DOHH2 (cell line): ENCODE data around the gene KDM3A.

Source experiments
- H3F3A ChIP-seq: fragments of 200-600 bp; sonication (generic), shearing (Covaris generic); 2 replicates; pipeline ENCODE4 v1.6.0; 2016; ENCODE audit warnings: antibody characterized with exemption, mild to moderate bottlenecking; ENCODE audit not compliant: control insufficient read depth, insufficient read depth
- H3K27ac ChIP-seq: fragments of 200-600 bp; sonication (generic); 2 replicates; pipeline ENCODE4 v1.5.1; 2014; ENCODE audit warnings: low read depth, mild to moderate bottlenecking, low read length, moderate library complexity
- H3K27me3 ChIP-seq: fragments of 200-600 bp; sonication (generic); 2 replicates; pipeline ENCODE4 v1.6.1; 2014; ENCODE audit warnings: mild to moderate bottlenecking, low read length, mixed read lengths; ENCODE audit not compliant: control insufficient read depth
- H3K36me3 ChIP-seq: fragments of 200-600 bp; sonication (generic); 2 replicates; pipeline ENCODE4 v1.6.1; 2014; ENCODE audit warnings: mild to moderate bottlenecking, low read length, moderate library complexity, mixed read lengths; ENCODE audit not compliant: control insufficient read depth
- H3K4me1 ChIP-seq: fragments of 200-600 bp; sonication (generic); 2 replicates; pipeline ENCODE4 v1.6.1; 2014; ENCODE audit warnings: mild to moderate bottlenecking, low read length, mixed read lengths; ENCODE audit not compliant: control insufficient read depth
- H3K4me2 ChIP-seq: fragments of 200-600 bp; sonication (generic); 2 replicates; pipeline ENCODE4 v1.6.0; 2014; ENCODE audit warnings: mild to moderate bottlenecking, low read length, moderate library complexity
- H3K4me3 ChIP-seq: fragments of 200-600 bp; sonication (generic); 2 replicates; pipeline ENCODE4 v1.5.1; 2014; ENCODE audit warnings: mild to moderate bottlenecking, low read length, mixed read lengths
- H3K79me2 ChIP-seq: fragments of 200-600 bp; sonication (generic); 2 replicates; pipeline ENCODE4 v1.6.1; 2014; ENCODE audit warnings: mild to moderate bottlenecking, low read length, mixed read lengths; ENCODE audit not compliant: control insufficient read depth
- H3K9me2 ChIP-seq: fragments of 200-600 bp; sonication (generic); replicated peaks from 2 replicates; pipeline ENCODE4 v1.6.1; 2014; ENCODE audit warnings: mild to moderate bottlenecking, low read length, mixed read lengths; ENCODE audit not compliant: control insufficient read depth
- H3K9me3 ChIP-seq: fragments of 200-600 bp; sonication (generic); 2 replicates; pipeline ENCODE4 v1.6.1; 2014; ENCODE audit warnings: antibody characterized with exemption, low read length, mixed read lengths; ENCODE audit not compliant: control insufficient read depth, insufficient read depth
- H4K20me1 ChIP-seq: fragments of 200-600 bp; sonication (generic); 2 replicates; pipeline ENCODE4 v1.6.0; 2014; ENCODE audit warnings: low read depth, mild to moderate bottlenecking, antibody characterized with exemption, low read length, moderate library complexity; ENCODE audit not compliant: control insufficient read depth, insufficient read depth
- CTCF ChIP-seq: fragments of 200-600 bp; sonication (generic); IDR thresholded peaks from one replicate; pipeline ENCODE4 v1.5.1; 2014; ENCODE audit warnings: antibody characterized with exemption, mild to moderate bottlenecking, low read depth, low read length; ENCODE audit not compliant: poor library complexity, severe bottlenecking
- EZH2phosphoT487 ChIP-seq: fragments of 200-600 bp; sonication (generic); IDR thresholded peaks from 2 replicates; pipeline ENCODE4 v1.6.1; 2017; ENCODE audit warnings: borderline replicate concordance, mild to moderate bottlenecking, antibody characterized with exemption, low read length, moderate library complexity, mixed read lengths

The KDM3A gene

DNA sequence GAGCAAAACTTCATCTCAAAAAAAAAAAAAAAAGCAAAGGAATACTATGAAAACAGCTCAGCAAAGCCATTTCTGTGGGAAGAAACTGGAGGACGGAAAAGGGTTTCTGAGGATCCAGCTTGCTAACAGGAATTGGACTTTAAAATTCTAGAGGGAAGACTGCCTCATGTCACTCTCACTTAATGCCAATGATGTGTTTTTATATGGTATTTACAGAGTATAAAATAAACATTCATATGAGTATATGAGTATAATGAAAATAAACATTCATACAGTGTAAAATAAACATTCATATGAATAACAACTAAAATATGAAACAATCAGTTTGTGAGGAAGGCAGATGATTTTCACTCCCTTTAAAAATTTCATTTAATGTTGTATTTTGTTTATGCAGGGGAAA is 78.2 kb downstream of the KDM3A start:
- Histone ChIP-seq H3K36me3 (peaks cover 7% of the 10 kb centered on the region), H3F3A (no peaks in the 10 kb centered on the region), H4K20me1 (no peaks in the 10 kb centered on the region), H3K27me3 (no peaks in the 10 kb centered on the region), H3K9me2 (no peaks in the 10 kb centered on the region), H3K27ac (no peak overlapping the region), H3K4me2 (no peak overlapping the region), H3K79me2 (no peaks in the 10 kb centered on the region), H3K4me3 (no peak overlapping the region), H3K4me1 (no peaks in the 10 kb centered on the region), H3K9me3 (peaks cover 6% of the 10 kb centered on the region; the same call in 1 of the 2 replicates)
- TF ChIP-seq CTCF (no peak), EZH2phosphoT487 (no peak)

DNA sequence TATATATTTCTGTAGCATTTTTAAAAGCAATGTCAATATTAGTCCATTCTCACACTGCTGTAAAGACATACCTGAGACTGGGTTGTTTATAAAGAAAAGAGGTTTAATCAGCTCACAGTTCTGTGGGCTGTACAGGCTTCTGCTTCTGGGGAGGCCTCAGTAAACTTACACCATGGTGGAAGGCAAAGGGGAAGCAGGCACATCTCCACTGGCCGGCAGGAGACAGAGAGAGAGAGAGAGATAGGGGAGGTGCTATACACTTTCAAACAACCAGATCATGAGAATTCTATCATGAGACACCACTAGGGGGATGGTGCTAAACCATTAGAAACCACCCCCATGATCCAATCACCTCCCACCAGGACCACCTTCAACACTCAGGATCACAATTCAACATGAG is 79.0 kb downstream of the KDM3A start:
- no peaks in the 10 kb centered on the region for H3K79me2 ChIP-seq
- TF ChIP-seq CTCF (peak; percentile 22), EZH2phosphoT487 (no peak)
- H3K9me2 ChIP-seq: no peaks in the 10 kb centered on the region
- H3F3A ChIP-seq: no peaks in the 10 kb centered on the region
- peaks cover 6% of the 10 kb centered on the region; the same call in 1 of the 2 replicates for H3K9me3 ChIP-seq
- no peak overlapping the region for H3K4me3 ChIP-seq
- no peak overlapping the region for H3K4me2 ChIP-seq
- no peaks in the 10 kb centered on the region for H3K4me1 ChIP-seq
- no peak overlapping the region for H3K27ac ChIP-seq
- H3K27me3 ChIP-seq: no peaks in the 10 kb centered on the region
- H3K36me3 ChIP-seq: peaks cover 7% of the 10 kb centered on the region
- H4K20me1 ChIP-seq: no peaks in the 10 kb centered on the region

- no peak overlapping the region for H3K4me3 ChIP-seq
- H4K20me1 ChIP-seq: no peaks in the 10 kb centered on the region
- H3K27me3 ChIP-seq: no peaks in the 10 kb centered on the region
- no peak for TF ChIP-seq EZH2phosphoT487
- no peak for TF ChIP-seq CTCF
- no peaks in the 10 kb centered on the region for H3F3A ChIP-seq
- no peaks in the 10 kb centered on the region for H3K79me2 ChIP-seq
- no peaks in the 10 kb centered on the region for H3K4me1 ChIP-seq
- no peaks in the 10 kb centered on the region for H3K9me2 ChIP-seq
- H3K36me3 ChIP-seq: peaks cover 7% of the 10 kb centered on the region
- no peak overlapping the region for H3K4me2 ChIP-seq
- H3K27ac ChIP-seq: no peak overlapping the region
- H3K9me3 ChIP-seq: peaks cover 6% of the 10 kb centered on the region; the same call in 1 of the 2 replicates
Observed at GRCh38 chr2:86521922-86522321, 80.8 kb downstream of the KDM3A start.
